Urinary bladder (tissue), 4 donors: ENCODE results near the gene INPPL1. TPM values are rescaled to one million over a fixed set of nuclear protein-coding genes. Genes with fewer than 3 reads are reported as not detected.
A peak's percentile ranks its signal among the peaks of the same experiment; 100 is the strongest.

Source experiments
- DNase-seq: peaks from one replicate; pipeline ENCODE4 v3.0.0-alpha.2; 2015; ENCODE audit errors: extremely low spot score
- H3K27ac ChIP-seq: one replicate; pipeline ENCODE4 v1.5.1; 2013; ENCODE audit warnings: low read depth, mild to moderate bottlenecking, moderate library complexity
- H3K36me3 ChIP-seq: one replicate; pipeline ENCODE4 v1.6.1; 2013; ENCODE audit warnings: mild to moderate bottlenecking, moderate library complexity; ENCODE audit not compliant: insufficient read depth
- H3K4me1 ChIP-seq: one replicate; pipeline ENCODE4 v1.6.1; 2013; ENCODE audit warnings: mild to moderate bottlenecking, moderate library complexity; ENCODE audit not compliant: insufficient read depth
- H3K4me3 ChIP-seq: one replicate; pipeline ENCODE4 v1.5.1; 2013; ENCODE audit warnings: low read depth, low read length
- WGBS: extraction: QIAGEN DNeasy Blood & Tissue Kit; methylation state at CpG from one replicate; pipeline ENCODE4 v1.1.7; 2013; 5-methylcytosine and 5-hydroxymethylcytosine counted together
- polyA plus RNA-seq: library from polyadenylated mRNA; stranded (reverse); fragments of 200-250 nt; gene quantifications from one replicate; pipeline ENCODE4 v1.2.3, GENCODE V29; 2013
- total RNA-seq: library from RNA; depleted of rRNA; stranded (reverse); fragments of >200 nt; gene quantifications from one replicate; pipeline ENCODE4 v1.2.3, GENCODE V29; 2014
- donor health status: healthy with polysubstance abuse.
- donor health status: healthy.

INPPL1 gene
- total and polyA plus RNA-seq, 2 donors: 40.2 to 86.0 TPM

GRCh38 chr11:72223615-72224563, 678 bp upstream of the INPPL1 start:
- H3K27ac ChIP-seq: peak overlapping the region; percentile 95
- no peaks in the 10 kb centered on the region for H3K4me1 ChIP-seq
- no peak for DNase-seq

GRCh38 chr11:72225411-72225951, 914 bp downstream of the INPPL1 start:
- no peak for DNase-seq
- Histone ChIP-seq H3K4me1 (no peaks in the 10 kb centered on the region), H3K4me3 (peak overlapping the region; percentile 90), H3K36me3 (no peaks in the 10 kb centered on the region), H3K27ac (no peak overlapping the region)
- WGBS: 13% methylated on average over 11 of the region's 11 CpGs

More at GRCh38 chr11:72223615-72224563, 678 bp upstream of the INPPL1 start:
- WGBS: under 1% methylated on average over 84 of the region's 84 CpGs
- H3K4me3 ChIP-seq: peak overlapping the region; percentile 90
- H3K36me3 ChIP-seq: no peaks in the 10 kb centered on the region

- no peak for DNase-seq
- peaks cover under 1% of the 10 kb centered on the region for H3K36me3 ChIP-seq
- 80% methylated on average over 5 of the region's 5 CpGs for WGBS
- H3K4me1 ChIP-seq: no peaks in the 10 kb centered on the region
- no peak overlapping the region for H3K4me3 ChIP-seq
- H3K27ac ChIP-seq: no peak overlapping the region
Observed at GRCh38 chr11:72226701-72227100, 2.1 kb downstream of the INPPL1 start.

GRCh38 chr11:72227316-72228228, 3.0 kb downstream of the INPPL1 start:
- 76% methylated on average over 14 of the region's 14 CpGs for WGBS
- Histone ChIP-seq H3K36me3 (peaks cover 2% of the 10 kb centered on the region), H3K4me1 (no peaks in the 10 kb centered on the region), H3K4me3 (no peak overlapping the region), H3K27ac (no peak overlapping the region)
- no peak for DNase-seq

- Histone ChIP-seq H3K4me1 (no peaks in the 10 kb centered on the region), H3K4me3 (no peak overlapping the region), H3K36me3 (peaks cover 2% of the 10 kb centered on the region), H3K27ac (no peak overlapping the region)
- WGBS: 73% methylated on average over 16 of the region's 16 CpGs
- no peak for DNase-seq
Observed at GRCh38 chr11:72228229-72228843, 3.8 kb downstream of the INPPL1 start.

GRCh38 chr11:72228844-72229231, 4.3 kb downstream of the INPPL1 start:
- 88% methylated on average over 7 of the region's 7 CpGs for WGBS
- DNase-seq: no peak
- no peak overlapping the region for H3K4me3 ChIP-seq
- peaks cover 2% of the 10 kb centered on the region for H3K36me3 ChIP-seq
- no peaks in the 10 kb centered on the region for H3K4me1 ChIP-seq
- H3K27ac ChIP-seq: no peak overlapping the region

GRCh38 chr11:72229336-72229924, 4.9 kb downstream of the INPPL1 start:
- no peak for DNase-seq
- Histone ChIP-seq H3K36me3 (peaks cover 5% of the 10 kb centered on the region), H3K4me1 (no peaks in the 10 kb centered on the region), H3K4me3 (no peak overlapping the region), H3K27ac (no peak overlapping the region)
- 97% methylated on average over 8 of the region's 8 CpGs for WGBS

- Histone ChIP-seq H3K4me3 (no peak overlapping the region), H3K4me1 (no peaks in the 10 kb centered on the region), H3K27ac (no peak overlapping the region), H3K36me3 (peaks cover 5% of the 10 kb centered on the region)
- 89% methylated on average over 21 of the region's 21 CpGs for WGBS
- no peak for DNase-seq
Observed at GRCh38 chr11:72229925-72230763, 5.6 kb downstream of the INPPL1 start.

GRCh38 chr11:72230764-72231365, 6.3 kb downstream of the INPPL1 start:
- DNase-seq: no peak
- H3K36me3 ChIP-seq: peaks cover 5% of the 10 kb centered on the region
- H3K4me1 ChIP-seq: no peaks in the 10 kb centered on the region
- no peak overlapping the region for H3K27ac ChIP-seq
- no peak overlapping the region for H3K4me3 ChIP-seq
- WGBS: 87% methylated on average over 18 of the region's 18 CpGs

- H3K36me3 ChIP-seq: peaks cover 5% of the 10 kb centered on the region
- no peaks in the 10 kb centered on the region for H3K4me1 ChIP-seq
- WGBS: 87% methylated on average over 9 of the region's 9 CpGs
- no peak overlapping the region for H3K27ac ChIP-seq
- no peak overlapping the region for H3K4me3 ChIP-seq
- no peak for DNase-seq
Observed at GRCh38 chr11:72231396-72232259, 7.1 kb downstream of the INPPL1 start.

- Histone ChIP-seq H3K4me3 (no peak overlapping the region), H3K4me1 (no peaks in the 10 kb centered on the region), H3K27ac (no peak overlapping the region), H3K36me3 (peaks cover 7% of the 10 kb centered on the region)
- DNase-seq: no peak
- WGBS: 94% methylated on average over 18 of the region's 18 CpGs
Observed at GRCh38 chr11:72232260-72233055, 7.9 kb downstream of the INPPL1 start.
